ENCODE measurements around the gene PSMD14. TPM values are rescaled to one million over a fixed set of nuclear protein-coding genes. Genes with fewer than 3 reads are reported as not detected.

Gene PSMD14
- total and polyA plus RNA-seq, 2 donors (not counting 1 experiment from before 2014, with no cell fraction given) = 7.4 to 27.0 TPM

DNA sequence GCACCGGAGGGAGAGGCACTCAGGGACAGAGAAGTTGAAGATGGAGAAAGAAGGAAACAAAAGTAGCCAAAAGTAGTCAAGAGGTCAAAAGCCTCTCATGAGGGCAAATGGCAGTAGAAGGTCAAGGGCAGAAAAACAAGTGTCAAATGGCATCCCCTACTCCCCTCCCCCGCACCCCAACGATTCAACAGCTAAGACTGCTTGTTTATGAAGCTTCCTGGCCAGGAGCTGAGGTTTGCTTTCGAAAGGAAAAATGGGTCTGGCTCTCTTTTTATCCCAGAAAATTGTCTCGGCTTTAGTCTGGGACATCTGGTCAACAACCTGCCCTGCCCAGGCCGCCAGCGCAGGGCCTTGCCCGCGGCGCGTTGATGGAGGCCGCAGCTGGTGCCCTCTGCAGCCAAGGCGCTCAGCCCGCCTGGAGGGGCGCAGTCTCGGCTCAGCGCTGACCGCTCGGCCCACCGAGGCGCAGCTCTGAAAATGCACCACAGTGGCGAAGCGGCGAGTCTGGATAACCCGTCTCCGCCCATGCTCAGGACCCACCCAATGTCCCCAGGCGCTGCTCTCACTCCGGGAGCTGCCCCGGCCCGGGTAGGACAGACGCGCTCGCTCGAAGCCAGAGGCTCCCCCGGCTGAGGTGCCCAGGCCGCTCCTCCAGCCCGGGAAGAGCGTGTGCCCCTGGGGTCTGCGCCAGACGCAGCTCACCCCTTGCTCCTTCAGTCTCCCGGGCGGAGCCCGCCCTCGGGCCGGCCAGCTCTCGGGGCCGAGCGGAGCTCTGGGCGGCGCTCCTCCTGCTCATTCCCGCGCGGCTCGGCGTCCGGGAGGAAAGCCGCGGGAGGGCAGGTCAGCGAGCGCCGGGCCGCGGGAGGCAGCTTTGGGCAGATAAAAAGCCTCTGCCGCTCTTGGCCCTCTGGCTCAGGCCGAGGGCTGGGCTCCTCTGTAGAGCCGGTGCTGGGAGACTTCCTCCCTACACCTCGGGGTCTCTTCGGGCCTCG is 106.1 kb downstream of the PSMD14 start:
- Histone ChIP-seq H2AFZ (ENCODE audit: insufficient read depth, low read depth, low read length, poor library complexity, severe bottlenecking) (peak overlapping the region; percentile 39), H3K4me2 (replicated peaks; ENCODE audit: low read depth, low read length, poor library complexity, severe bottlenecking) (peak overlapping the region; percentile 81), H3K79me2 (ENCODE audit: control insufficient read depth, insufficient read depth, low read length) (no peaks in the 10 kb centered on the region), H3K27ac (ENCODE audit: low read length in 2 of 2) (peak overlapping the region in 1 of 2 donors; percentile 6), H4K20me1 (ENCODE audit: control insufficient read depth, insufficient read depth, low read length, poor library complexity, severe bottlenecking) (no peaks in the 10 kb centered on the region), H3K27me3 (replicated peaks in 1 of 4; ENCODE audit: control extremely low read depth in 1 of 4, control insufficient read depth in 3 of 4, insufficient read depth in 4 of 4, low read length in 3 of 4) (peaks cover 0 to 59% (median 44%) of the 10 kb centered on the region in 4 experiments), H3K4me3 (ENCODE audit: control extremely low read depth in 1 of 5, extremely low read depth in 1 of 5, insufficient read depth in 1 of 5, low read depth in 2 of 5, low read length in 4 of 5) (peak overlapping the region in 4 of 5 experiments; percentile 26 to 51 (median 44)), H3K36me3 (replicated peaks in 1 of 2; ENCODE audit: control extremely low read depth in 1 of 2, control insufficient read depth in 1 of 2, extremely low read depth in 1 of 2, insufficient read depth in 2 of 2, low read length in 1 of 2) (peaks cover 0 to 1% of the 10 kb centered on the region in 2 experiments), H3K9me3 (ENCODE audit: control extremely low read depth in 1 of 3, control insufficient read depth in 2 of 3, insufficient read depth in 1 of 3, low read length in 2 of 3) (peaks cover 0 to 17% (median 0%) of the 10 kb centered on the region in 3 donors), H3K9ac (ENCODE audit: low read length) (peak overlapping the region; percentile 52), H3K4me1 (ENCODE audit: control insufficient read depth in 2 of 2, insufficient read depth in 2 of 2, low read length in 2 of 2) (peaks cover 52 to 54% of the 10 kb centered on the region in 2 donors)
- peak; percentile 46 for DNase-seq
- TF ChIP-seq, protein P1, sequence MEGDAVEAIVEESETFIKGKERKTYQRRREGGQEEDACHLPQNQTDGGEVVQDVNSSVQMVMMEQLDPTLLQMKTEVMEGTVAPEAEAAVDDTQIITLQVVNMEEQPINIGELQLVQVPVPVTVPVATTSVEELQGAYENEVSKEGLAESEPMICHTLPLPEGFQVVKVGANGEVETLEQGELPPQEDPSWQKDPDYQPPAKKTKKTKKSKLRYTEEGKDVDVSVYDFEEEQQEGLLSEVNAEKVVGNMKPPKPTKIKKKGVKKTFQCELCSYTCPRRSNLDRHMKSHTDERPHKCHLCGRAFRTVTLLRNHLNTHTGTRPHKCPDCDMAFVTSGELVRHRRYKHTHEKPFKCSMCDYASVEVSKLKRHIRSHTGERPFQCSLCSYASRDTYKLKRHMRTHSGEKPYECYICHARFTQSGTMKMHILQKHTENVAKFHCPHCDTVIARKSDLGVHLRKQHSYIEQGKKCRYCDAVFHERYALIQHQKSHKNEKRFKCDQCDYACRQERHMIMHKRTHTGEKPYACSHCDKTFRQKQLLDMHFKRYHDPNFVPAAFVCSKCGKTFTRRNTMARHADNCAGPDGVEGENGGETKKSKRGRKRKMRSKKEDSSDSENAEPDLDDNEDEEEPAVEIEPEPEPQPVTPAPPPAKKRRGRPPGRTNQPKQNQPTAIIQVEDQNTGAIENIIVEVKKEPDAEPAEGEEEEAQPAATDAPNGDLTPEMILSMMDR (IDR thresholded peaks at IDR 0.05) = no peak
- TF ChIP-seq EZH2 (IDR thresholded peaks at IDR 0.05; ENCODE audit: borderline replicate concordance, insufficient read depth, low read depth, low read length, poor library complexity, severe bottlenecking) = peak; percentile 22
- ChIA-PET CTCF (no interaction called here), POLR2A (no interaction called here)
- Mint-ChIP-seq H3K4me1 (peaks cover 51% of the 10 kb centered on the region), H3K27me3 (peaks cover 50% of the 10 kb centered on the region), H3K27ac (no peak overlapping the region), H3K4me3 (peak overlapping the region; percentile 85), H3K9me3 (ENCODE audit: insufficient read depth) (no peaks in the 10 kb centered on the region)
- WGBS (ENCODE audit: insufficient coverage) = 4% methylated on average over 65 of the region's 69 CpGs
- peak; percentile 56 for ATAC-seq (ENCODE audit: low read depth)
- intact Hi-C loops (cut with micrococcal nuclease) = no loop called here

All from B cell (primary cell).